Hepatocyte (in vitro differentiated cells): ENCODE results near the gene SLC6A7.

Experiments used
- CTCF ChIP-seq: fragments of 200-600 bp; sonication (generic); IDR thresholded peaks from 2 replicates; pipeline ENCODE4 v1.5.1; 2016; ENCODE audit warnings: antibody characterized with exemption, mild to moderate bottlenecking; ENCODE audit not compliant: poor library complexity
- EZH2 ChIP-seq: fragments of 200-600 bp; sonication (generic); IDR thresholded peaks from 2 replicates; pipeline ENCODE4 v1.6.1; 2016; ENCODE audit warnings: antibody characterized with exemption, mild to moderate bottlenecking, borderline replicate concordance
- EZH2phosphoT487 ChIP-seq: fragments of 200-600 bp; sonication (generic); IDR thresholded peaks from one replicate; pipeline ENCODE4 v1.6.1; 2018; ENCODE audit warnings: antibody characterized with exemption, mild to moderate bottlenecking, low read depth, moderate library complexity; ENCODE audit not compliant: unreplicated experiment, severe bottlenecking

DNA sequence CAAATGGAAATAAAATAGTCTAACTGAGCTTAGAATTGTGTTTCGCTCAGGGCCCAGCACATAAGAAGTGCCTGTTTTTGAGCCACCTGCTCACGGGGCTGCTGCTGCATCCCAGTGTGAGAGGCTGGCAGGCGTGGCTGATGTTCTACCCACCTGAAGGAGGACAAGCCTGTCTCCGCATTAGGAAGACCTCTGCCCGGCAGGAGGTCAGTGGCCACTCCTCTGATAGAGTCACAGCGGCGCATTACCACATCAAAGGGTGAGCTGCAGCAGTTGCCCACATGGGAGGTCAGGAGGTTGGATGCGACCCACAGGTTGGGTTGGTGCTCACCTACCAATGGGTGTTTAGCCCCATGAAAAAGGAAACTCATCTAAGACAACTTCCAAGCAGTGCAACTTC, 3.7 kb upstream of the SLC6A7 start:
- TF ChIP-seq CTCF (no peak), EZH2phosphoT487 (no peak), EZH2 (no peak)
